CD14-positive monocyte (primary cell): ENCODE data around the gene ST3GAL2. TPM values are rescaled to one million over a fixed set of nuclear protein-coding genes. Genes with fewer than 3 reads are reported as not detected.

Source experiments
- DNase-seq, 3 donors: peaks; one replicate each; pipeline ENCODE4 v3.0.0-alpha.2; 2011 to 2022
- H2AFZ ChIP-seq: 2 replicates; pipeline ENCODE4 v1.6.0; 2012; ENCODE audit warnings: mild to moderate bottlenecking, low read depth, low read length, inconsistent platforms; ENCODE audit not compliant: insufficient read depth, poor library complexity, severe bottlenecking
- H3K27ac ChIP-seq, 2 donors: 1 replicate in 1 of 2; 2 replicates in 1 of 2; pipeline ENCODE4 v1.5.1; 2012 to 2013; ENCODE audit warnings: low read length in 2 of 2, control low read depth in 1 of 2, inconsistent platforms in 1 of 2, low read depth in 1 of 2, mild to moderate bottlenecking in 1 of 2
- H3K27me3 ChIP-seq, 2 donors: one replicate each; pipeline versions ENCODE4 v1.6.0 to v1.6.1; 2011 to 2013; ENCODE audit warnings: low read length in 2 of 2; ENCODE audit not compliant: control insufficient read depth in 2 of 2, insufficient read depth in 2 of 2
- H3K36me3 ChIP-seq, 2 donors: replicated peaks in 1 of 2; 1 replicate in 1 of 2; 2 replicates in 1 of 2; pipeline versions ENCODE4 v1.5.1 to v1.6.1; 2012 to 2013; ENCODE audit warnings: low read length in 2 of 2, control low read depth in 1 of 2, inconsistent platforms in 1 of 2, mild to moderate bottlenecking in 1 of 2; ENCODE audit not compliant: insufficient read depth in 2 of 2, control insufficient read depth in 1 of 2
- H3K4me1 ChIP-seq, 2 donors: 1 replicate in 1 of 2; 2 replicates in 1 of 2; pipeline versions ENCODE4 v1.5.1 to v1.6.1; 2012 to 2013; ENCODE audit warnings: low read length in 2 of 2, control low read depth in 1 of 2, inconsistent platforms in 1 of 2, mild to moderate bottlenecking in 1 of 2, moderate library complexity in 1 of 2; ENCODE audit not compliant: insufficient read depth in 2 of 2, control insufficient read depth in 1 of 2
- H3K4me2 ChIP-seq: replicated peaks from 2 replicates; pipeline ENCODE3; 2012; ENCODE audit warnings: low read length, moderate library complexity, mild to moderate bottlenecking; ENCODE audit not compliant: poor library complexity, severe bottlenecking; ENCODE audit errors: extremely low read depth
- H3K4me3 ChIP-seq, 3 experiments: fragments of 200-600 bp in 1 of 3; sonication (generic) in 1 of 3; replicated peaks in 1 of 3; 1 replicate in 2 of 3; 2 replicates in 1 of 3; pipeline ENCODE4 v1.5.1; 2011 to 2013; ENCODE audit warnings: low read length in 3 of 3, mild to moderate bottlenecking in 3 of 3, control low read depth in 2 of 3, low read depth in 2 of 3, inconsistent platforms in 1 of 3, moderate library complexity in 1 of 3
- H3K79me2 ChIP-seq: 2 replicates; pipeline ENCODE4 v1.6.0; 2012; ENCODE audit warnings: mild to moderate bottlenecking, control low read depth, inconsistent platforms, low read length, moderate library complexity; ENCODE audit not compliant: insufficient read depth
- H3K9ac ChIP-seq: 2 replicates; pipeline ENCODE4 v1.6.0; 2017; ENCODE audit warnings: low read length, mild to moderate bottlenecking; ENCODE audit not compliant: insufficient read depth, poor library complexity, severe bottlenecking
- H3K9me3 ChIP-seq, 2 donors: replicated peaks in 1 of 2; 1 replicate in 1 of 2; 2 replicates in 1 of 2; pipeline versions ENCODE4 v1.5.1 to v1.6.1; 2012 to 2013; ENCODE audit warnings: low read length in 2 of 2, control low read depth in 1 of 2; ENCODE audit not compliant: control insufficient read depth in 1 of 2, insufficient read depth in 1 of 2
- H4K20me1 ChIP-seq: 2 replicates; pipeline ENCODE4 v1.6.0; 2012; ENCODE audit warnings: mild to moderate bottlenecking, low read length, control low read depth, moderate library complexity; ENCODE audit not compliant: insufficient read depth
- H3K27ac Mint-ChIP-seq, 7 donors: one replicate each; pipeline ENCODE4 v1.8.0; 2020; ENCODE audit warnings: mild to moderate bottlenecking in 7 of 7, mixed read lengths in 7 of 7, moderate library complexity in 6 of 7, inconsistent platforms in 2 of 7
- H3K27me3 Mint-ChIP-seq, 3 donors: one replicate each; pipeline ENCODE4 v1.8.0; 2021 to 2022; ENCODE audit warnings: low read depth in 3 of 3, mild to moderate bottlenecking in 3 of 3, mixed read lengths in 3 of 3, moderate library complexity in 3 of 3, inconsistent platforms in 1 of 3
- H3K36me3 Mint-ChIP-seq, 2 donors: one replicate each; pipeline ENCODE4 v1.8.0; 2020; ENCODE audit warnings: mixed read lengths in 2 of 2, inconsistent platforms in 1 of 2, mild to moderate bottlenecking in 1 of 2
- H3K4me1 Mint-ChIP-seq: one replicate; pipeline ENCODE4 v1.8.0; 2020; ENCODE audit warnings: mild to moderate bottlenecking, mixed read lengths
- H3K4me3 Mint-ChIP-seq, 2 donors: one replicate each; pipeline ENCODE4 v1.8.0; 2020; ENCODE audit warnings: mild to moderate bottlenecking in 2 of 2, mixed read lengths in 2 of 2, moderate library complexity in 1 of 2
- H3K9me3 Mint-ChIP-seq, 7 donors: one replicate each; pipeline ENCODE4 v1.8.0; 2020 to 2022; ENCODE audit warnings: mixed read lengths in 7 of 7, mild to moderate bottlenecking in 6 of 7, moderate library complexity in 6 of 7, inconsistent platforms in 2 of 7
- CTCF ChIP-seq: fragments of 200-600 bp; IDR thresholded peaks from one replicate; pipeline ENCODE4 v1.8.0; 2022; ENCODE audit warnings: antibody characterized with exemption, mild to moderate bottlenecking
- WGBS: methylation state at CpG from one replicate; pipeline ENCODE4 v1.1.5; 2013; ENCODE audit warnings: missing lambda C conversion rate; ENCODE audit not compliant: insufficient coverage; 5-methylcytosine and 5-hydroxymethylcytosine counted together
- intact Hi-C, 2 donors: fragments of 100-400 bp; cut with micrococcal nuclease; formaldehyde crosslinking; loops; one replicate each; pipeline versions ENCODE4 v1.15.0 to v1.15.1; 2023
- polyA plus RNA-seq, 3 donors: library from polyadenylated mRNA; depleted of rRNA in 1 of 3; unstranded in 2 of 3; stranded (reverse) in 1 of 3; fragments of 300-500 nt in 2 of 3; fragments of >200 nt in 1 of 3; fragmentation: Illumina TruSeq in 2 of 3; gene quantifications; 1 replicate in 2 of 3; 2 replicates in 1 of 3; pipeline ENCODE4 v1.2.3, GENCODE V29; 2012 to 2021

The ST3GAL2 gene
- polyA plus RNA-seq, 3 donors = 13.5 to 20.0 (median 18.4) TPM

- intact Hi-C loops = no loop called here
Measured at GRCh38 chr16:70372921-70373728, 65.8 kb downstream of the ST3GAL2 start.

GRCh38 chr16:70370924-70371323, 68.0 kb downstream of the ST3GAL2 start:
- no peak overlapping the region for H3K27ac Mint-ChIP-seq
- H3K4me1 ChIP-seq = no peaks in the 10 kb centered on the region
- DNase-seq = no peak

More at GRCh38 chr16:70372921-70373728, 65.8 kb downstream of the ST3GAL2 start:
- TF ChIP-seq CTCF = no peak
- Histone ChIP-seq H3K27me3 (no peaks in the 10 kb centered on the region), H3K79me2 (no peaks in the 10 kb centered on the region), H3K4me3 (no peak overlapping the region), H2AFZ (no peak overlapping the region), H3K36me3 (peaks cover 48 to 81% of the 10 kb centered on the region in 2 donors), H4K20me1 (no peaks in the 10 kb centered on the region), H3K4me1 (no peaks in the 10 kb centered on the region), H3K4me2 (no peak overlapping the region), H3K27ac (no peak overlapping the region), H3K9me3 (no peaks in the 10 kb centered on the region), H3K9ac (no peak overlapping the region)
- Mint-ChIP-seq H3K4me1 (peaks cover 5% of the 10 kb centered on the region), H3K27ac (peak overlapping the region in 3 of 7 donors; percentile 12 to 74 (median 66)), H3K9me3 (peaks cover 0 to 1% (median 0%) of the 10 kb centered on the region in 7 donors), H3K27me3 (no peaks in the 10 kb centered on the region), H3K4me3 (no peak overlapping the region), H3K36me3 (peaks cover 49 to 81% of the 10 kb centered on the region in 2 donors)
- 96% methylated on average over 9 of the region's 22 CpGs for WGBS
- no peak for DNase-seq

More at GRCh38 chr16:70370924-70371323, 68.0 kb downstream of the ST3GAL2 start:
- Mint-ChIP-seq H3K4me1 (no peaks in the 10 kb centered on the region), H3K9me3 (peaks cover 0 to 1% (median 0%) of the 10 kb centered on the region in 7 donors), H3K27me3 (no peaks in the 10 kb centered on the region), H3K36me3 (peaks cover 59 to 92% of the 10 kb centered on the region in 2 donors), H3K4me3 (no peak overlapping the region)
- no peak overlapping the region for H3K9ac ChIP-seq
- no peaks in the 10 kb centered on the region for H3K9me3 ChIP-seq
- no peaks in the 10 kb centered on the region for H3K79me2 ChIP-seq
- no peaks in the 10 kb centered on the region for H3K27me3 ChIP-seq
- no peak overlapping the region for H2AFZ ChIP-seq
- H4K20me1 ChIP-seq = no peaks in the 10 kb centered on the region
- H3K36me3 ChIP-seq = peaks cover 68 to 98% of the 10 kb centered on the region in 2 donors
- no peak overlapping the region for H3K27ac ChIP-seq
- 96% methylated on average over 7 of the region's 10 CpGs for WGBS
- TF ChIP-seq CTCF = no peak
- no peak overlapping the region for H3K4me3 ChIP-seq
- H3K4me2 ChIP-seq = no peak overlapping the region
- intact Hi-C loops = no loop called here
